ENCODE results near the gene CGB7.
A peak's percentile ranks its signal among the peaks of the same experiment; 100 is the strongest.
"Not testable (repeated sequence)": the region's sequence is repeated elsewhere in the genome, so short reads cannot be mapped to it uniquely, and the experiment has no call there.

Gene CGB7

DNA sequence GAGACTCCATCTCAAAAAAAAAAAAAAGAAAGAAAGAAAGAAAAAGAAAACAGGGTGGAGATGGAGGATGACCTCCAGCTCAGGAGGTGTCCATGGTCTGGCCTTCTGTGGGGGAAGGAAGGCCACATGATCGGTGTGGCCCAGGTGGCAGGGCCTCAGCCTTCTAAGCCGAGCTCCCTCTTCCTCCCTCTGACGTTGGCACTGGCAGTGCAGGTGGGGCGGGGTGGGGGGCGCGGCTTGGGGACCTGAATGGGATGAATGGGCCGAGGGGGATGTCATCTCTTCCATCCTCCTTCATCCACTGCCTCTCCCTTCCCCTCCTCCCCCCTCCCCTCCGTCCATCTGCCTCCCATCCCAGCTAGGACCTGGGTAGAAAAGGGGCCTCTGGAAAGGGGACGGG lies 17.8 kb downstream of the CGB7 start:
- not testable (repeated sequence) for DNase-seq

DNA sequence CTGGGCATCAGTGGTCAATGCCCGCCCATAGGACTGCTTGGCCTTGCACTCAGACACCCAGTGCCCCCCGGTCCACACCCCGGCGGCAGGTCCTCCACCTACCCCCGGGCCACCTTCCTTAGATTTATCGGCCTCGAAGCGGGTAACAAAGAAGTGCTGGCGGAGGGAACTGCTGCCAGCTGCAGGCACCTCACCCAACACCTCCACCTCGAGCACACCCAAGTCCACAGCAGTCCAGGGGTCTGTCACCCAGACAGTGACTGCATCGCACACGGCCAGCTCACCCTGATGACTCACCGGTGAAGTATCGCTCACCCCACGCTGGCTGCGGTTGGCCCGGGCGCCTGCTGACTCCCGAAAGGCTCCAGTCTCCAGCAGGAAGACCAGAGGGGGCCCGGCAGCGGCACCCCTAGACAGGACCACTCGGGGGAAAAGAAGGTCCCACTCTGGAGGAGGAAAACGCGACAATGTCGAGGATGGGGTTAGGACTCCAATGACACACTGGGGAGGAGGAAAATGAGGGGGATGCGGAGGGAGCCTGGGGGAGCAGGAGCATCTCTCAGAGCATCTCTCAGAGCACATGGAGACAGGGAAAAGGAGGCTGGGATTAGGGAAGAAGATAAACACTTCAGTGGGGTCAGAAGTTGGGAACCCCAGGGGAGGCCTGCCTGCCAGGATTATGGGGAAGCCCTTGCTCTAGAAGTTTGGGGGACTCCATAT lies 18.8 kb downstream of the CGB7 start:
- not testable (repeated sequence) for DNase-seq

DNA sequence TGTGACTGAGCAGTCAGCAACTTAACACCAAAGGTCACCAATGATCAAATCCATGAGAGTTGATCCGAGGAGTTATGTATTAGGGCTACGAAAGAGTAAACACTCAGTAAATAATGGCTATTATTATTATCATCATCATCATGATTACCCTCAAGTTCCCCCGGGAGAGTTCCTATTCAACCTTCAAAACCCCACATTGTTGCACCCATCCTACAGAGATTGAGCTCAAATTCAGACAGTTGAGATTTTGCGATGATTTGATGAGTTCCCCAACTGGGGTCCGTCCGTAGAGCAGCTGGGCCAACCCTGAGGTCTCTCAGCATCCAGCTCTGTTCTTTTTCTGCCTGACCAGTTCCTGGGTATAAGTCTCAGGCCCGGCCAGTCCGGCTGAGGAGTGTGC lies 19.4 kb downstream of the CGB7 start:
- DNase-seq = not testable (repeated sequence)

DNA sequence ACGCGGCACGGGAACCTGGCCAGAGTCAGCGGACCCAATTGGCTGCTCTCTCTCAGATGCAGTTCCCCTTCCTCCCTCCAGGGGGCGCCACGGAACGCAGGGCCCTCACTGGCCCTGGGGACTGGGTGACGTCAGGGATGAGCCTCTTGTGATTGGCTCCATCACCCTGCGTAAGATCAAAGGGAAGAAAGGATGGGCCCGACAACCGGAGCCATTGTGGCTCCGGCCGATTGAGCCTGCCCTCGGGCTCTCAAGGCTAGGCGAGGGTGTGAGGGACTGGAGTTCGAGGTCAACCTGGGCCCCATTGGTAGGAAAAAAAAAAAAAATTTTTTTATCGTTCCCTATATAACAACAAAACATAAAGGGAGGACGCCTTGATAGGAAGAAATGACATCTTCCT lies 20.7 kb downstream of the CGB7 start, which contains the start of gene CGB1:
TSS of gene CGB1 (minus strand) at position 81 of the 400 bp plus-strand sequence. CDS start 184 bp downstream, outside the sequence.
- not testable (repeated sequence) for DNase-seq

DNA sequence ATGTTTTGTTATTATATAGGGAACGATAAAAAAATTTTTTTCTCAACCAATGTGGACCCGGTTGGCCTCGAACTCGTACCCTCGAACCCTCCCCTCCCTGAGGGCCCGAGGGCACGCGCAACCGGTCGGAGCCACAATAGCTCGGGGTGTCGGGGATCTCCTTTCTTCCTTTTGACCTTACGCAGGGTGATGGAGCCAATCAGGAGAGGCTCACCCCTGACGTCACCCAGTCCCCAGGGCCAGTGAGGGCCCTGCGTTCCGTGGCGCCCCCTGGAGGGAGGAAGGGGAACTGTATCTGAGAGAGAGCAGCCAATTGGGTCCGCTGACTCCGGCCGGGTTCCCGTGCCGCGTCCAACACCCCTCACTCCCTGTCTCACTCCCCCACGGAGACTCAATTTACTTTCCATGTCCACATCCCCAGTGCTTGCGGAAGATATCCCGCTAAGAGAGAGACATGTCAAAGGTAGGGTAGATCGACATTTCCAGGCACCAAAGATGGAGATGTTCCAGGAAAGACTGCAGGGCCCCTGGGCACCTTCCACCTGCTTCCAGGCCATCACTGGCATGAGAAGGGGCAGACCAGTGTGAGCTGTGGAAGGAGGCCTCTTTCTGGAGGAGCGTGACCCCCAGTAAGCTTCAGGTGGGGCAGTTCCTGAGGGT lies 25.8 kb downstream of the CGB7 start, which contains the start of gene CGB2:
TSS of gene CGB2 (plus strand) at position 249 of the 660 bp plus-strand sequence. CDS start at position 455, 206 bp downstream.
- not testable (repeated sequence) for DNase-seq

DNA sequence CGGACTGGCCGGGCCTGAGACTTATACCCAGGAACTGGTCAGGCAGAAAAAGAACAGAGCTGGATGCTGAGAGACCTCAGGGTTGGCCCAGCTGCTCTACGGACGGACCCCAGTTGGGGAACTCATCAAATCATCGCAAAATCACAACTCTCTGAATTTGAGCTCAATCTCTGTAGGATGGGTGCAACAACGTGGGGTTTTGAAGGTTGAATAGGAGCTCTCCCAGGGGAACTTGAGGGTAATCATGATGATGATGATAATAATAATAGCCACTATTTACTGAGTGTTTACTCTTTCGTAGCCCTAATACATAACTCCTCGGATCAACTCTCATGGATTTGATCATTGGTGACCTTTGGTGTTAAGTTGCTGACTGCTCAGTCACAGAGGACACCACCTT lies 27.2 kb downstream of the CGB7 start:
- not testable (repeated sequence) for DNase-seq

DNA sequence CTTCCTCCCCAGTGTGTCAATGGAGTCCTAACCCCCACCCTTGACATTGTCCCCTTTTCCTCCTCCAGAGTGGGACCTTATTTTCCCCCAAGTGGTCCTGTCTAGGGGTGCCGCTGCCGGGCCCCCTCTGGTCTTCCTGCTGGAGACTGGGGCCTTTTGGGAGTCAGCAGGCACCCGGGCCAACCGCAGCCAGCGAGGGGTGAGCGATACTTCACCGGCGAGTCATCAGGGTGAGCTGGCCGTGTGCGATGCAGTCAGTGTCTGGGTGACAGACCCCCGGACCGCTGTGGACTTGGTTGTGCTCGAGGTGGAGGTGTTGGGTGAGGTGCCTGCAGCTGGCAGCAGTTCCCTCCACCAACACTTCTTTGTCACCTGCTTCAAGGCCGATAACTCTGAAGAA lies 27.8 kb downstream of the CGB7 start:
- not testable (repeated sequence) for DNase-seq

DNA sequence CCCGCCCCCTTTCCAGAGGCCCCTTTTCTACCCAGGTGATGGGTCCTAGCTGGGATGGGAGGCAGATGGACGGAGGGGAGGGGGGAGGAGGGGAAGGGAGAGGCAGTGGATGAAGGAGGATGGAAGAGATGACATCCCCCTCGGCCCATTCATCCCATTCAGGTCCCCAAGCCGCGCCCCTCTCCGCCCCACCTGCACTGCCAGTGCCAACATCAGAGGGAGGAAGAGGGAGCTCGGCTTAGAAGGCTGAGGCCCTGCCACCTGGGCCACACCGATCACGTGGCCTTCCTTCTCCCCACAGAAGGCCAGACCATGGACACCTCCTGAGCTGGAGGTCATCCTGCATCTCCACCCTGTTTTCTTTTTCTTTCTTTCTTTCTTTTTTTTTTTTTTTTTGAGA lies 28.9 kb downstream of the CGB7 start:
- not testable (repeated sequence) for DNase-seq

DNA sequence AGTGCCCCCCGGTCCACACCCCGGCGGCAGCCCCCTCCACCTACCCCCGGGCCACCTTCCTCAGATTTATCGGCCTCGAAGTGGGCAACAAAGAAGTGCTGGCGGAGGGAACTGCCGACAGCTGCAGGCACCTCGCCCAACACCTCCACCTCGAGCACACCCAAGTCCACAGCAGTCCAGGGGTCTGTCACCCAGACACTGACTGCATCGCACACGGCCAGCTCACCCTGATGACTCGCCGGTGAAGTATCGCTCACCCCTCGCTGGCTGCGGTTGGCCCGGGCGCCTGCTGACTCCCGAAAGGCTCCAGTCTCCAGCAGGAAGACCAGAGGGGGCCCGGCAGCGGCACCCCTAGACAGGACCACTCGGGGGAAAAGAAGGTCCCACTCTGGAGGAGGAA lies 31.9 kb downstream of the CGB7 start:
- DNase-seq = not testable (repeated sequence)

DNA sequence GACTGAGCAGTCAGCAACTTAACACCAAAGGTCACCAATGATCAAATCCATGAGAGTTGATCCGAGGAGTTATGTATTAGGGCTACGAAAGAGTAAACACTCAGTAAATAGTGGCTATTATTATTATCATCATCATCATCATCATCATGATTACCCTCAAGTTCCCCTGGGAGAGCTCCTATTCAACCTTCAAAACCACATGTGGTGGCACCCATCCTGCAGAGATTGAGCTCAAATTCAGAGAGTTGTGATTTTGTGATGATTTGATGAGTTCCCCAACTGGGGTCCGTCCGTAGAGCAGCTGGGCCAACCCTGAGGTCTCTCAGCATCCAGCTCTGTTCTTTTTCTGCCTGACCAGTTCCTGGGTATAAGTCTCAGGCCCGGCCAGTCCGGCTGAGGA lies 32.5 kb downstream of the CGB7 start:
- DNase-seq = not testable (repeated sequence)

DNA sequence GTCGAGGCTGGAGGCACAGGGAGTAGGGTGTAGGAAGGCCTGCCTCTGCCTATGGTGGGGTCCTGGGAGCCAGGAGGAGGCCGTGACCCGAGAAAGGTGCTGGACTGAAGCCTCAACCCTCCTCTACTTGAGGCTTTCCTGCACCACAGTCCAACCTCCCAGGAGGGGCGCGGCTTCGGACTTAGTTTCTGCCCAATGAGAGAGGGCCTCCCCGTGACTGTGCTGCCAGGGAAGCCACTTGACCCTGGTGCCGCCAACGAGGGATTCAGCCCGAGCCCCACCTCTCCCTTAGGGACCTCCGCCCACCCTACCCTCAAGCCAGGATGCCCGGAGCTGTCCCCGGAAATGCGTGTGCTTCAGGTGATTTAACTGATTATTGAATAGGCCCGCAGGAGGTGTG lies 33.3 kb downstream of the CGB7 start, which contains the start of gene CGB3:
TSS of gene CGB3 (minus strand) at position 101 of the 400 bp plus-strand sequence. CDS start 362 bp downstream, outside the sequence.
- DNase-seq = not testable (repeated sequence)

DNA sequence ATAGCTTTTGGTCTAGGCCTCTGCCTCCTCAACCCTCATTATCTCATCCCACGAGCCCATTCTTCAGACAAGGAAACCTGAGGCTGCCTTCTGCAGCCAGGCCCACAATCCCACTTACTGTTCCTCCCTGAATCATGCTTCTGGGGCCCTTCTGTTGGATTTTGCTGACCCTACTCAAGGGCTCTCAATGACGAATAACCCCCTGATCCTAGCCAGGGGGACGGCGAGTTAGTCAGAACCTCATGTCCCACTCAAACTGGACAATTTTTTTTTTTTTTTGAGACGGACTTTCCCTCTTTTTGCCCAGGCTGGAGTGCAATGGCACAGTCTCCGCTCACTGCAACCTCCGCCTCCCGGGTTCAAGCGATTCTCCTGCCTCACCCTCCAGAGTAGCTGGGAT lies 35.4 kb downstream of the CGB7 start:
- DNase-seq = no peak

DNA sequence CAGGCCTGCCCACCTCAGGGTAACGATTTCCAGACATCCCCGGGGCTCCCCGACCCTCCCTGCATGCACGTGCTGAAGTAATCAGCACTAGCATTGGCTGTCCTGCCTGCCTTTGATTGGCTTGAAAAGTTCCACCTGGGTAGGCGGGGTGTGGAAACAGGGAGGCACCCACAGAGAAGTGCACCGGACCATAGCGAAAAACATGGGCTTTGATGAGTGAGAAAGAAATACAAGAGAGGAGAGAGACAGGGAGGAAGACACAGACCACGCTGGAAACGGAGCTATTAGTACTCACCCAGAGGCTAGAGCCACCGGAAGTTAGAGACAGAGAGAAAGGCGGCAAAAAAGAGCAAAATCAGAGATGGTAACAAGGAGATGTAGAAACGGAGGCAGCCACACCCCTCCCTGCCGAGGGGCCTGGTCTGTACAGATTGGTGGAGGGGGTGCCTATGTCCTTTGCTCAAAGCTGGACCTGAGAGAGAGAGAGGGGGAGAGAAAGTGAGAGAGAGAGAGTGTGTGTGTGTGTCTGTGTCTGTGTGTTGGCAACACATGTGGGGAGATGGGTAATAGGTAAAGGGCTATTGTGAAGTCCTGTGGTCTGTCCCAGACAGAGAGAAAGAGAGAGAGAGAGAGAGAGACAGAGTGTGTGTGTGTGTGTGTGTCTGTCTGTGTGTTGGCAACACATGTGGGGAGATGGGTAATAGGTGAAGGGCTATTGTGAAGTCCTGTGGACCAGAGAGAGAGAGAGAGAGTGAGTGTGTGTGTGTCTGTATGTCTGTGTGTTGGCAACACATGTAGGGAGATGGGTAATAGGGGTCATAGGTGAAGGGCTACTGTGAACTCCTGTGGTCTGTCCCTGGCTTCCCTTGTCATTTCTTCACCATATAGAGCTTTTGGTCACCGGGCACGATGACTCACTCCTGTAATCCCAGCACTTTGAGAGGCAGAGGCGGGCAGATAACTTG lies 36.3 kb downstream of the CGB7 start:
- no peak for DNase-seq

DNA sequence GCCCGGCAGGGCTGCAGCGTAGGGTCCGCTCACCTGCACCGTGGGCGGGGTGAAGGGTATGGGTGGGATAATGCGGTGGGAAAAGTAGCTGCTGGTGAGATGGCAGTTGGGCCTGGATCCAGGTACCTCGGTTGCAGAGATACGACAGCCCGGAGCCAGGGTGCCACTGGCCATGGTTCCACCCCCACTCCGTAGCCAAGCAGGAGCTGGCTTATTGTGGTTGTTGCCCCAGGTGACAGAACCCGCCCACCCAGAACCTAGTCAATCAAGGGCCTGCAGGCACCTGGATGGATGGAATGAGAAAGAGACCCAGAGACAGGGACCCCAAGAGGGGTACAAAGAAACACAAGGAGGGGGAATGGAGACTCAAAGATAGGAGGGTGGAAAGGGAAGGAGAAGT lies 37.2 kb downstream of the CGB7 start:
- DNase-seq = no peak

DNA sequence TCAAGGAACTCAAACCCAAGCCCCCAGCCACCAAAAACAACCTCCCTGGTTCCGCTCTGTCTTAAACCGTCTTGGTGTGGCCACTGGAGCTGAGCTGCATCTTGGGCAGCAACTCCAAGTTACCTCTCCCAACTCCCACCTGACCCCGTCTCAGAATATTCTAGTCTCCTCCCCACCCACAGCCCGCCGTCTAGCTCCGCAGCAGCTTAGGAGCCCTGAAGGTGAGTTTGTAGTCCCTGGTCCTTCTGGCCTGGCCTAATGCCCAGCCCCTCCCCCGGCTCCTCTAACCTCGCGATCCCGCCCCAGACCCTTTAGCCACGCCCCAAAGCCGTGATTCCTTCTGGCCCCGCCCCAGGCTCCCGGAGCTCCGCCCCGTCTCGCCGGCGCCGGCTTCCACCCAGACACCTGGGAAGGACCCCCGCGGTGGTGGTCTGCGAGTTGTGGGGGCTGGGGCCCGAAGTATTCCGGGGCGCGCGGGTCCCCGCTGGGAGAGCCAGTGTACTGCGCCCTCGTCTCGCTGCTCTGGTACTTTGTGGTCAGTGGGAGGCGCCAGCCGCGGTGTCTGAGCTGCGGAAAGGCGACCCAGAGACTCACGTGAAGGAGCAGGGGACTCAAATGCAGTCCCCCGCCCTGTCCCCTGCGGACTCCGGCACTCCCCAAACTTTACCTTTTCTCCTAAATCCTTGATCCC lies 38.2 kb downstream of the CGB7 start:
- DNase-seq = no peak

DNA sequence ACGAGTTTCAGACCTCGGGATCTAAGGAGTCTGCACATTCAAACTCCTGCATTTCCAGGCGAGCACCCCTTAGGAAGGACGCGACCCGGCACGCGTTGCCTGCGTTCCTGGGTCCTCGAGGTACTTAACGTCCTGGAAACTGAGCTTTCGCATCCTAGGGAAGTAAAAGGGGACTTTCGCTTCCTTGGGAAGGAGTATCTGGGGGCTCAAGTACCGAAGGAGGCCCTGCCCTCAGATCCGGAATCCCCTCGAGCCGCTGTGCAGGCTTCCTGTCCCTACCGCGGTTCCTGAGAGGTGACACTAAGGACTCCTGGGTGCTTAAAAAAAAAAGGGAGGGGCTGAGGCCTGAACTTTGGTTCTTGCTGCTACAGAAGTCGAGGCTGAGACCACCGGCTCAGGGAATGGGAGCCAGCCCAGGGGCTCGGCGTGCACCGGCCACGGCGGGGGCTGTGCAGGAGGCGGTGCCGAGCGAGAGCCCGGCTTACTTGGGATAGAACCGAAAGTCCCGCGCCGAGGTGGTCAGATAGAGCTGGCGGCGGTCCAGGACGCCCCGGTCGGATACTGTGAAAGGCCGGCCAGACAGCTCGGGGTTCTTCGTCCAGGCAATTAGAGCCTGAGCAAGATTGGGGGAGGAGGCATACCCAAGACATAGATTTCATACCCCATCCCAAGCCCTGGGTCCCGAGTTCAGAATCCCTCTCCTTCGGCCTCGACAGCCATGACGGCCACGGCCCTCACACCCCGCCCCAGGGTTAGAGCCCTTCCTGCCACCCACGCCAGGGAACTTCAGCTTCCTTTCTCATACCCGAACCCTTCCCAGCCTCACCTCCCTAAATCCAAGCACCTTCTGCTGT lies 38.9 kb downstream of the CGB7 start:
- DNase-seq = not testable (repeated sequence)

DNA sequence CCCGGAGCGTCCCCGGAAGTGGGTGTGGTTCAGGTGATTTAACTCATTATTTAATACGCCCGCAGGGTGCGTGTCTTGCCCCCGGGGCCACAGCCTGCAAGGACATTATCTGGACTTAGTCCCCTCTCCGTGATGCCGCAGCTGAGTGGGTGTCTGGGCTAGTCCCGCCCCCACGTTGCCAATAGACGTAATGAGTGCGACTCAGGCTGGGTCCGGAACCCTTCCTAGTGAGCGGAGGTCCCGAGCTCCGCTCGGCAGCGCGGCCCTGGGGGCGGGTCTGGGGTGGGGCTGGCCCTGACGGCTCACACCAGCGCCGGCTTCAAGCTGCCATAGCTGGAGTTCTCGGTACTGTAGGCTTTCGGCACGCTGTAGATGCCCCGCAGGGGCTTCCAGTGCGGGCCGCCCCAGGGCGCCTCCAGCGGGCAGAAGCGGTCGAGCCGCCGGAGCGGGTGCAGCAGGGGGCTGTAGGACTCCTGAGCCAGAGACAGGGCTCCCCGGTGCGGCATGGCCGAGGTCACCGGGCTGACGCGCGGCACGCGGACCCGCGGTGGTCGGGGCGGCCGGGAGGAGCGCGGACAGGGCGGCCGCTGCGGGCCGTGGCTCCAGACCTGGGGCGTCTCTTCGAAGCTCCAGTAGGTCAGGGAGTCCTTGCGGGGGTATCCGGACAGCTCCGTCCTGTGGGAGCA lies 39.7 kb downstream of the CGB7 start:
- DNase-seq = peak; percentile 35

DNA sequence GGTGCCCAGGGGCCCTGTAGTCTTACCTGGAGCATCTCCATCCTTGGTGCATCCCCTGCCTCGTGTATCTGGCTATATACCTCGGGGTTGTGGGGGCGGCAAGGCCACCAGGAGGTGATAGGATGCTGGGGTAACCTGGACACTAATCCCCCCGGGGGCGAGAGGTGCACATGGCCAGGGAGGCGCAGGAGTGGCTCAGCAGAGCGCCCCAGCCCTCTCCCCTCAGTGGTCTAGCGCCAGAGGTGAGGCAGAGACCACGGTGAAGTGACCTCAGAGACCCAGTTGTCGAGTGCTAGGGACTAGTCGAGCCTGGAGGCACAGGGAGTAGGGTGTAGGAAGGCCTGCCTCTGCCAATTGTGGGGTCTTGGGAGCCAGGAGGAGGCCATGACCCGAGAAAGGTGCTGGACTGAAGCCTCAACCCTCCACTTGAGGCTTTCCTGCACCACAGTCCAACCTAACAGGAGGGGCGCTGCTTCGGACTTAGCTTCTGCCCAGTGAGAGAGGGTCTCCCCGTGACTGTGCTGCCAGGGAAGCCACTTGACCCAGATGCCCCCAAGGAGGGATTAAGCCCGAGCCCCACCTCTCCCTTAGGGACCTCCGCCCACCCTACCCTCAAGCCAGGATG lies 40.4 kb downstream of the CGB7 start, which contains the start of gene LHB:
TSS of gene LHB (minus strand) at position 51 of the 625 bp plus-strand sequence. CDS start at position 41, 10 bp downstream.
- DNase-seq = no peak

DNA sequence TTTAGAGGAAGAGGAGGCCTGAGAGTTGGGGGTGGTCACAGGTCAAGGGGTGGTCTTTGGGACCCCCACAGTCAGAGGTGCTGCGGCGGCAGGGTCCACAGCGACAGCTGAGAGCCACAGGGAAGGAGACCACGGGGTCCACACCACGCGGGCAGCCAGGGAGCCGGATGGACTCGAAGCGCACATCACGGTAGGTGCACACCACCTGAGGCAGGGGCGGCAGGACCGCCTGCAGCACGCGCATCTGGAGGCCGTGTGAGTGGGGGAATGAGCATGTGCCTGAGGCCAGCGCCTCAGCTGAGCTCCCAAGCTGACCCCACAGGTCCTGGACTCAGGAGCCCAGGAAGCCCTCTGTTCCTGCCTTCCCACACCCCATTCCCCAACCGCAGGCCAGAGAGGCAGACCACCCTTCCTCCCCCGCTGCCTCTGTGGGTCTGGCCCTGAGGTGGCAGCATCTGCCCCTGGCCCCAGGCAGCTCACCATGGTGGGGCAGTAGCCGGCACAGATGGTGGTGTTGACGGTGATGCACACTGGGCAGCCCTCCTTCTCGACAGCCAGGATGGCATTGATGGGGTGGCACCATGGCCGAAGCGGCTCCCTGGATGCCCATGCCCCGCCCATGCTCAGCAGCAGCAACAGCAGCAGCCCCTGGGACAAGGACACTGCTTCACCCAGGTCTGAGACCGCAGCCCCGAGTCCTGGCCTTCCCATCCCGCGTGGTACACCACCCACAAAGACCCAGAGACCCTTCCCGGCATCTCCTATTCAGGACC lies 41.3 kb downstream of the CGB7 start:
- no peak for DNase-seq

All from KG1 (cell line).